GM21367 (cell line): Measurements from ENCODE around the gene SNCG.
"Not testable (repeated sequence)": the region's sequence is repeated elsewhere in the genome, so short reads cannot be mapped to it uniquely, and the experiment has no call there.

ENCODE experiments used
- ATAC-seq: cut with Tn5 transposase; IDR thresholded peaks from one replicate; pipeline ENCODE4 v1.9.1; 2021; ENCODE audit not compliant: unreplicated experiment

Gene SNCG

DNA sequence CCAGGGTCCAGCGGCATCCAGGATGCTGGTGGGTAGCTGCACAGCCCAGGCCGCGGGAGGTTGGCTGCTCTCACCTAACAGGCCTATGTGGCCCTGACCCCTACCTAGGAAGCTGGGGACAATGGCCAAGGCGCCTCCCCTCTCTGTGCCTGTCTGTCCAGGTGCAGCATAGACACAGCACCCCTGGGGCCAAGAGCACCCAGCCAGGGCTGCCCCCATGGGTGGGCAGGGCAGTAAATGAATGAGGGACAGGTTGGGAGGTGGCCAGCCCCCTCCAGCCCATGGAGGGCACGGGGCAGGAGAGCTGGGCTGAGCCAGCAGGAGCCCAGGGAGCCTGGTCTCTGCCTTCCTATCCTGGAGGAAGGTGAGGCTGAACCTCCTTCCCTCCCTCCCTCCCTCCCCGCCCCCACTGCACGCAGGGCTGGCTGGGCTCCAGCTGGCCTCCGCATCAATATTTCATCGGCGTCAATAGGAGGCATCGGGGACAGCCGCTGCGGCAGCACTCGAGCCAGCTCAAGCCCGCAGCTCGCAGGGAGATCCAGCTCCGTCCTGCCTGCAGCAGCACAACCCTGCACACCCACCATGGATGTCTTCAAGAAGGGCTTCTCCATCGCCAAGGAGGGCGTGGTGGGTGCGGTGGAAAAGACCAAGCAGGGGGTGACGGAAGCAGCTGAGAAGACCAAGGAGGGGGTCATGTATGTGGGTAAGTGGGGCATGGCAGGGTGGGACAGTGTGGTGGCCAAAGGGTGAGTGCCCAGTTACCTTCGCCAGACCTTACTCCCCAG lies at the start of gene SNCG:
TSS of gene SNCG (plus strand) at position 484 of the 785 bp plus-strand sequence. CDS start at position 583, 99 bp downstream.
- ATAC-seq, result no peak

DNA sequence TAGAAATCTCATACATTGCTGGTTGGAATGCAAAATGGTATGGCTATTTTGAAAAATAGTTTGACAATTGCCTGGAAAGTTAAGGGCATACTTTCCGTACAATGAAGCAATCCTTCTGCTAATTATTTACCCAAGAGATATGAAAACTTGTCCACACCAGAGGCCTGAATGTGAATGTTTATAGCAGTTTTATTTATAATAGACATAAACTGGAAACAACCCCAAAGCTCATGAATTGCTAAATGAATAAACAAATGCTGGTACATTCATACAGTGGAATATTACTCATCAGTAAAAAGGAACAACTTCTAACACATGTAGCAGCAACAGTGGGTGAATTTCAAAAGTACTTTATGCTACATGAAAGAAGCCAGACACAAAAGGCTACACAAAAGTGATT lies 43.7 kb upstream of the SNCG start:
- ATAC-seq, result no peak

DNA sequence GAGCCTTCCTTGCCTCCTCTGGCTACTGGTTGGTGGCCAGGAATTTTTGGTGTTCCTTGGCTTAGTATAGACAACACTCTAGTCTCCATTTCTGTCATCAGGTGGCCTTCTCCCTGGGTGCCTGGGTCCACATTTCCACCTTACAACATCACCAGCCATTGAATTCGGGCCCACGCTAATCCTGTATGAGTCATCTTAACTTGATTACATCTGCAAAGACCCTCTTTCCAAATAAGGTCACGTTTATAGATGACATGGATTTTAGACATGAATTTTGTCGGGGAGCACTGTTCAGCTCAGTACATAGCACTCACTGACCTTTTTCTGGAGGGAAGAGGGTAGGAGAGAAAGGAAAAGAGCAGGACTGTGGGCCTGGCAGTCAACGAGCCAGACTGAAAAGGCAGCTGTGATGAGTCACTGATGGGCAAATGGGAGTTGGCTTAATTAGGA lies 40.4 kb upstream of the SNCG start:
- ATAC-seq, result no peak

DNA sequence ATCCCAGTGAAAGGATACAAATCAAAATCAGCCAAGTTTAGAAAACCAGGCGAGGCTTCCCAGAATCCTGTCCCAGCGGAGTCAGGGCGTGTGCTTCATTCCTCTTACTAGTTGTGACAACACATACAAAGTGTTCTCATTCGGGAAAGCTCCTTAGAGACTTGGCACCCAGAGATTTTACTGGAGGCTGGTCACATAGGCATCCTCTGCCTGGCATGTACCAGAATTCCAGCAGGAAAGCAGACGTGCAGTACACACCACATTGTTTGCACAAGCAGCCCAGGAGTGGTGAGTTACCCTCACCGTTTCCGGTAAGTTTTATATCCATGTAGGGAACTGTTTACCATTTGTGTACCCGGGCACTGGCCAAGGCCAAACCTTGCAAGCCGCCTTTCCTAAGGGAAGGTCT lies 35.8 kb upstream of the SNCG start:
- no peak for ATAC-seq

DNA sequence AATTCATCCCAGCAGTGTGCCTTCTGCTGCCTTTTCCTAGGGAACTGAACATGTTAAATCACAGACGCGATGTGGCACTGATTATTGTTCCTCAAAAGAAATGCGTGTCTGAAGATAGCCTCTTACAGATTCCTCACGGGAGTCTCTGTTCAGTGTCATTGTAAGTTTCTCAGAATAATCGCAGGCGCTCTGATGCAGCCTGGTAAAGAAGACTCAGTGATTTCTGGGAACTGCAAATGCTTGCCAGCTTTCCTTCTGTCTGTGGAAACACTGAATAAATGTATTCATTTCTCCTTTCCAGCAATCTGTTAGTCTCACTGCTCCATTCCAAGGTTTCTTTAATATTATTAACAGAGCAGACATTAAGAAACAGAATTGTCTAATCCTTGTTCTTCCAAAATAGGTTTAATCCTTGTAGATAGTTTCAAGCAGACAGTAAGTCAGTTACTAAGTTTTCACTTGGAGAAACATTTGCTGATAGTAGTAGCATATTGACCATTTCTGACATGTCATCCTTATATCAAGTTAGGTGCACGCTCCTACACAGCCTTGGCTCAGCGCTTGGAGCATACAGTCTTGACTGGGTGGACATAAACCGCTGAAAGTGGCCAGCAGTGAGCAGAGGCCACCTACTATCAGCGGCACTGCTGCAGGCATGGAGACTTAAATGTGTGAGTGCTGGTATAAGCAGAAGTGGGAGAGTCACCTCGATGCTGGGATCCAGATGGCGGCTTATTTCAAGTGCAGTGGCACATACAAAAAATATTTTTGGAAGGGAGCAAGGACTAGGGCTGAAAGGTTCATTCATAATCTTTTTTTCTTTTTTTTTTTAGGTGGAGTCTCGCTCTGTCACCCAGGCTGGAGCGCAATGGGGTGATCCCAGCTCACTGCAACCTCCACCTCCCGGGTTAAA lies 28.7 kb upstream of the SNCG start:
- no peak for ATAC-seq

DNA sequence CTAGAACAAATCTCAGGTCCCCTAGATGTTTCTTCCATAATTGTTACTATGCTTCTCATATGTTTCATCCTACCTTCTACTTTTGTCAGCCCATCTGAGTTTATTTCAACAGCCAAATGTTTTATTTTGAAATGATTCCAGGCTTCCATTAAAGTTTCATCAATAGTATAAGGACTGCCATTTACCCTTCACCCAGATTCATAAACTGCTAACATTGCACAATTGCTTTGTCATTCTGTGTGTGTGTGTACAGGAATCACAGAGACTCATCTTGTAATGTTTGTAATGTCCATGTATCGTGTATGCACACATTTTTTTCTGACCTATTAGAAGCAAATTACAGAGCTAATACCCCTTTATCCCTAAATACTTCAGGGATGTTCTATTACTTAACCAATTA lies 26.5 kb upstream of the SNCG start:
- no peak for ATAC-seq

DNA sequence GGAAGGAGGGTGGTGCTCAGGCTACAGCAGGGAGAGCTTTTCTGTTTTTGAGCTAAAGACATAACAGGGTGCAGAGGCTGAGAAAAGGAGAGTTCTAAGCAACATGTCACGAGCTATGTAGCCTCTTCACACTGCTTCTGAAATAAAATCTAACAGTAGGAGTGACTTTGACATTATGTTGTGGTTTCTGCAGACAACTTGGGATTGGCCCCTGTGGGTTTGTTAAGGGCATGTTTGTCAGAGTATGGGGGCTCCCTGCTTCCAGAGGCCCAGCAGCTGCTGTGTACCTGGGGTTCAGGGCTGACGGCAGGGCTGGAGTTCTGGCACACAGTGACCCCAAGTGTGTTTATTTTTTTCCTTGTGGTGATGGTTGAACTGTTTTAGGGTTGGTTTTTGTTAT lies 25.7 kb upstream of the SNCG start:
- ATAC-seq, result no peak

DNA sequence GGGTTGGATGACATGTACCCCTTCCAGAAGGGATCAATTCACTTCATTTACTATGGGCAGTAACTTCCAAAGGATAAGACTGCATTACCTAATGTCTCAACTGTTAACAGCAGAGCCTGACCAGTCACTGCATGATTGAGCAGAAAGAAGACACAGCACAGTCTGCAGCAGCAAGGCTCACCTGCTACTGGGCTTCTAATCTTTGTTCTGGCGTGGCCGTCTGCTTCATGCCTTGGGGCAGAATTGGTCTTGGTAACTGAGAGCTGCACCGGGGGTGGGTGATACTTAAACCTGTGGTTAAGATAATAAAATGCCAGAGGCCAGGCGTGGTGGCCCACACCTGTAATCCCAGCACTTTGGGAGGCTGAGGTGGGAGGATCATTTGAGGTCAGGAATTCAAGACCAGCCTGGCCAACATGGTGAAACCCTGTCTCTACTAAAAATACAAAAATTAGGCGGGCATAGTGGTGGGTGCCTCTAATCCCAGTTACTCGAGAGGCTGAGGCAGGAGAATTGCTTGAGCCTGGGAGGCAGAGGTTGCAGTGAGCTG lies 24.2 kb upstream of the SNCG start:
- ATAC-seq, result not testable (repeated sequence)

DNA sequence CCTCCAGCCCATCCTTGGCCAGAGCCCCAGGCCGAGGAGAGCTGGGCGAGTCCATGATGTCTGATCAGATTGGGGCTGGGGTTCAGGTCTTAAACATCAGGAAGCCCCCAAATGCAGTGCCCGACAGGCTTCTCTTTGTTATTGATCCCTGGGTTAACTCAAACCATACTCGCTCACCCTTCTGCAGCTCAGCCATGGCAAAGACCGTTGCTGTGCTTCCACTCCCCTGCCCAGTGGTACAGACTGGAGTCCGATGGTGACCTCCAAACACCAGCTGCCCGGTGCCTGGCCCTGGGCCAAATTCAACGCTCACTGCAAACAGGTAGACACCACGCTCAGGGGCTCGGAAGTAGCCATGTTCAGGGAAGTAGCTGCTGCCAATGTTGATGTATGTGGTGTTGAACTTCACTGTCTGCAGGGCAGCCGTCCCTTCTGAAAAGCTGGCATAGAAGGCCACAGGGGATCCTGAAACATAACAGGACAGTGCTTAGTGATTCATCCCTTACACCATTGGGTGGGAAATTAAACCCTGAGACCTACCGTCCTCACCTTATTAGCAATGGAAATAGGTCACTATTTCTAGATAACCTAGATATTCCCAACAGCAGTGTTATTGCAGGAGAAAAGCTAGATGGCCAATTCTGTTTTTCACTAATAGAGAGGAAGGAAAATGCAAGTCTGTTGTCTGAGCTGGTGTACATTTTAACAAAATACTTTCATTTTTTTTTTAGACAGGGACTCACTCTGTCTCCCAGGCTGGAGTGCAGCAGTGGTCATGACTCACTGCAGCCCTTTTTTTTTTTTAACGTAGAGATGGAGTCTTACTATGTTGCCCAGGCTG lies 21.5 kb upstream of the SNCG start:
- no peak for ATAC-seq

DNA sequence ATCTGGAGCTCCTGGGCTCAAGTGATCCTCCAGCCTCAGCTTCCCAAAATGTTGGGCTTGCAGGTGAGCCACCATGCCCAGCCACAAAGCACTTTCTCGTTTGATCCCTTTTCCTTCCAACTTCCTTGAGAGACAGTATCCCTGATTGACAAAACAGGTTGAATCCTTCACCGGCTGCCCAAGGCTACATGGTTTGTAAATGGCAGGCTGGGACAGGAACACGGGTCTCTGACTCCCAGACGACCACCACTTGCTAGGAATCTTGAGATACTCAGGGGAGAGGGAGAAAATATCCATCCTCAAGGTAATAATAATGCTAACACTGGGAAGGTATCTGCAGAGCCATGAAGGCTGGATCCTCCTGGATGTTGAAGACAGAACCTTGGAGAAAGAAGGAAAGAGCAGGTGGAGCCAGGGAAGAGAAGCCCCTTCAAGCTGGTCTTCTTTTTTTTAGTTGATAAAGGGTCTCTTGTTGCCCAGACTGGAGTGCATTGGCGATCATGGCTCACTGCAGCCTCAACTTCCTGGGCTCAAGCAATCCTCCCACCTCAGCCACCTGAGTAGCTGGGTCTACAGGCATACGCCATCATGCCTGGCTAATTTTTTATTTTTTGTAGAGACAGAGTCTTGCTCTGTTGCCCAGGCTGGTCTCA lies 20.8 kb upstream of the SNCG start:
- no peak for ATAC-seq

DNA sequence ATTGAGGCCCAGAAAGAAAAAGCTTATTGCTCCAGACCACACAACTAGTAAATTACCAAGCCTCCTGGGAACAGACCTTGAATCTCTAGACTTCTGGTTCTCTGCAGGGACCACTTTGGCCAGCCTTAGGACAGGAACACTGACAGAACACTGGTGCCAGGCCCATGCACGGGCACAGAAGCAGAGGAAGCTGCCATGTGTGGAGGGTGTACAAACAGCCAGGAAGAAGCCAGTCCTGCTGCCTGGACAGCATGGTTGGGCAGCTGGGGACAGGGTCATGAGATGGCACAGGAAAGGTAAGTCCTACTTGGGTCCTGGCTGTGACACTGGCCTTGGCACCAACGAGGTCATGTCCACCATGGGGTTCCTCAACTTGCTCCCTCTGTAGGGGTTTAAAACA lies 20.1 kb upstream of the SNCG start:
- no peak for ATAC-seq

DNA sequence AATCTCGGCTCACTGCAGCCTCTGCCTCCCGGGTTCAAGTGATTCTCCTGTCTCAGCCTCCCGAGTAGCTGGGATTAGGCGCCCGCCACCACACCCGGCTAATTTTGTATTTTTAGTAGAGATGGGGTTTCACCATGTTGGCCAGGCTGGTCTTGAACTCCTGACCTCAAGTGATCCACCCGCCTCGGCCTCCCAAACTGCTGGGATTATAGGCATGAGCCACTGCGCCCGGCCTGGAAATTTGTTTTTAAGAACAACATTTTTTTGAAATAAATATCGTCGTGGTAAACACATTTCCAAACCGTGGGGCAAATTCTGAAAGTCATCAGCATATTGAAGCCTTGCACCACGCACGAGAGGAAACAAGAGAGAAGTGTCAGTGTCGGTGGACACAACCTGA lies 18.3 kb upstream of the SNCG start:
- ATAC-seq, result not testable (repeated sequence)

DNA sequence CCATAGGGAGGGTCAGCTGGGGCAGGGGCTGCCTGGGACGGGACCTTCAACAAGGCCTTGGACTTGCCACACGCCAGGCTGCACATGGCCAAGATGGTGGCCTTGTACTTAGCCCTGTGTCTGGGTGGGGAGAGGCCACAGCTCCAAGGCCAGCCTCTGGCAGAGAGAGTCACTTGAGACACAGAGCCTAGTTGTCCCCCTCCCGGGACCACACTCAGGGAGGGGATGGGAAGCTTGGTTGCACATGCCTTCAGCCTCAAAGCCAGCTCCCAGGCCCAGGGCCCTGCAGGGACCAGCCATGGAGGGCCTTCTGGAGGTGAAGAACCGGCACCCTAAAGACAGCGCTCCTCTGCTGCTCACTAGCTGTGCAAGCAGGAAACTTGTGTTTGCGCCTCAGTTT lies 17.7 kb upstream of the SNCG start:
- ATAC-seq, result no peak

DNA sequence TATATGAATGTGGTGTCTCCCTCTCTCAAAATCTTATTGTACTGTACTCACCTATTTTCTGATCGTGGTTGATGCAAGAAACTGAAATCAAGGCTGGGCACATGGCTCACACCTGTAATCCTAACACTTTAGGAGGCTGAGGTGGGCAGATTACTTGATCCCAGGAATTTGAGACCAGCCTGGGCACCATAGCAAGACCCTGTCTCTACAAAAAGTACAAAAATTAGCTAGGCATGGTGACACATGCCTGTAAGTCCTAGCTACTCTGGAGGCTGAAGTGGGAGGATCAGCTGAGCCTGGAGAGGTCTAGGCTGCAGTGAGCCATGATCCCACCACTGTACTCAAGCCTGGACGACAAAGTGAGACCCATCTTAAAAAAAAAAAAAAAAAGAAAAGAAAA lies 17.0 kb upstream of the SNCG start:
- ATAC-seq, result no peak

DNA sequence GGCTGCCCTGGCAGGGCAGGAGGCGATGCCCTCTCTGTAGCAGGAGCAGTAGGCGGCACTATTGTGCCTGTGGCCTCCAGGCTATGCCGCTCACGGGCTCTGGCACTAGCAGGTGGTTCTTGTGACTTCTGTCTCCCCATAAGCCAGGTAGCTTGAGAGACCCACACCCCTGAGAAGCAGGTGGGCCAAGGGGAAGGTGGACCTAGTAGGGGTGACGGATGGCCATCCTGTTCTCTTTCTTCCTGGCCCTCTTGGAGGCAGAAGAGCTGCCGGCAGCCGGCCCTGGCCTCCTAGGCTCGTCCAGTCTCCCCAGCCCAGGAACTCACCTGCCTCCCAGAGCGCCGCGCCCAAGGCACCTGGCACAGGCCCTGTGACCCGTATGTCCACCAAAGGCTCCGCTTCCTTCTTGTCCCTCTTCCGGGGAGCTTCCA lies 16.4 kb upstream of the SNCG start:
- ATAC-seq, result no peak

DNA sequence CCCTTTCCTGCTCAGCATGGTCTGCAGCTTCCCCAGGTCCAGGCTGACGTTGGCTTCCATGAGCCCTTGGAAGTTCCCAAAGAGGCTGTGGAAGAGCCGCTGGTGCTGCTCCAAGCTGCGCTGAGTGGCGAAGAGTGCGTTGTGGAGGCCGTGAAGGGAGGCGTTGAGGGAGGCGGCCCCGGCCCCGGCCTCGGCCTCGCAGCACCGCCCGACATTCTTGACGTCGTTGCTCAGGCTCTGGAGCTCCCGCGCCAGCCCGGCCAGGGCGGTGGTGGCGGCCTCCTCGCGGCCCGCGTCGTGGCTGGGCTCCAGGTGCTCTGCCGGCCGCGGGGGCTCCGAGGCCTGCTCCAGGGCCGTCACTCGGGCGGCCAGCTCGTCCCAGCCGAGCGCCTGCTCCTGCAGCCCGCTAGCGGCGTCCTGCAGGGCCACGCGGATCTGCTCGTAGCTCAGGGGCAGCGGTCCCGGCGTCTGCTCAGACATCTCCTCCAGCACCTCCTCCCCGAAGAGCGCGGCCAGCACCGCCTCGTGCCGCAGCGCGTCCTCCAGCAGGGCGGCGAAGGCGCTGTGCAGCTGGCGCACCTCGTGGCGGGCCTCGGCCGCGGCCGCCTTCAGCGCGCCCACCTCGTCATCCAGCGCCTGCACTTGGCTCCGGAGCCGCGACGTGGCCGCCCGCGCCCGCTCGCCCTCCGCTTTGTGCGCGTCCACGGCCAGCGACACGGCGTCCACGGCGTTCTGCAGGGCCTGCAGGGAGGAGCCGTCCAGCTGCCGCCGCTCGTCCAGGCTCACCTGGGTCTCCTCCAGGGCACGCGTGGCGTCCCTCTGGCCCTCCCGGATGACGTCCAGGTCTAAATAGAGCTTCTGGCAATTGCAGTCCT lies 15.7 kb upstream of the SNCG start:
- ATAC-seq, result no peak

DNA sequence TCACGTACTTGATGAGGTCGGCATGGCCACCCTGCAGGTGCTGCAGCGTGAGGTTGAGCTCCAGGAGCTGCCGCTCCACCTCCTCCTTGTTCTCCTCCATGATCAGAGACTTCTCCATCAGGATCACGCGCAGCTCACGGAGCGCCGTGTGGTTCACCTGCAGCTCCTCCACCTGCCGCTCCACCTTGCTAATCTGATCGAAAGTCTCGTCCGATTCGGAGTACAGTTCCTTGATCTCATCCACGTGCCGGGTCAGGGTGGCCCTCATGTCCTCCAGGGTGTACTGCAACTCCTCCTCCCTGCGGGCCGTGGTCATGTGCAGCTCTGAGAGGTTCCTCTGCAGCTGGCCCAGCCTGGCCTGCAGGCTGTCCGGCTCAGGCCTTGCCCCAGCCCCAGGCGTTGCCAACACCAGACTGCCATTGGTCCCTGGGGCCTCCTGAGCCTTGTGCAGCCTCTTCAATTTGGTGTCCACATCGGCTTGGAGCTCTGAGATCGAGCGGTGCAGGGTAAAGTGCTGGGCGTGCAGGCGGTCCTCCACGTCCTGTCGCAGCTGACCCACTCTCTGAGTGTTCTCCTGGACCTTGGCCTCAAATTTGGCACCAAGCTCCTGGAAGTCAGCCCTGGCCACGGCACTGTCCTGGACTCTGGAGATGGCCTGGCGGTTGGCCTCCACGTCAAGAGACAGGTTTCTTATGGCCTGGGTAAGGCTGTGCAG lies 14.9 kb upstream of the SNCG start:
- no peak for ATAC-seq

DNA sequence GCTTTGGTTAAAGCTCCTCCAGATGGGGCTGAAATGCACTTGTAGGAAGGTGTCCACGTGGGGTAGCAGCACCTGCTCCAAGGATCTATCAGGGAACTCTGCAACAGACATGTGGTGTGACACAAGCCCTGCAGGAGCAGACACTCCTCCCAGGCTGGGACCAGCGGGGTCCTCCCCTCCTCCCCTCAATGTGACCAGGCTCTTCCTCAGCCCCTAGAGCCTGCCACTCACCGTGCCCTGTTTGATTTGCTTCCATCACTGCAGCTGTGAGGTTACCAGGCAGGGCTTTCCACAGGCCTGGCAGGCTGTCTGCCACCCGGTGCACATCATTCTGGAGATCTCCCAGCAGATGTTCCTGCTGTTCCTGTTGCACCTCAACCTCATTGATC lies 14.4 kb upstream of the SNCG start:
- ATAC-seq, result no peak

DNA sequence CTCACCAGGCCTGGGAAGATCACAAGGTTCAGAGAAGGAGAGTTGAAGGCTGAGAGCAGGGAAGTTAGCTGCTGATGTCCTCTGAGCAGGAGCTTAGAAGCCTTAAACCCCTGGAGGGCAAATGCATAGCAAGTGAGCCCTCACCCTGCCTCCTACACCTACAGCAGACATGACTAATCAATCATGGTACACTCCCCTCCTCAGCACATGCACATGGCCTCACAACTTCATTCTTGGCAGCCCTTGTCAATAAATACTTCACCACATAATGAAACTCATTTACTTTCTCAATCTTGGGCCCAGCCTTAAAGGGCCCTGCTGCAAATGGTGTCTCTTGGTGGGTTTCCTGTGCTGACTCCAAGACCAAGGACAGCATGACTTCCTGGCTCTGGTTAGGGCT lies 13.9 kb upstream of the SNCG start:
- ATAC-seq, result no peak
